ENCODE results near the gene C8B. TPM values are rescaled to one million over a fixed set of nuclear protein-coding genes. Genes with fewer than 3 reads are reported as not detected.

Gene C8B
- total RNA-seq, 2 donors from 2014 or later, result not detected

DNA sequence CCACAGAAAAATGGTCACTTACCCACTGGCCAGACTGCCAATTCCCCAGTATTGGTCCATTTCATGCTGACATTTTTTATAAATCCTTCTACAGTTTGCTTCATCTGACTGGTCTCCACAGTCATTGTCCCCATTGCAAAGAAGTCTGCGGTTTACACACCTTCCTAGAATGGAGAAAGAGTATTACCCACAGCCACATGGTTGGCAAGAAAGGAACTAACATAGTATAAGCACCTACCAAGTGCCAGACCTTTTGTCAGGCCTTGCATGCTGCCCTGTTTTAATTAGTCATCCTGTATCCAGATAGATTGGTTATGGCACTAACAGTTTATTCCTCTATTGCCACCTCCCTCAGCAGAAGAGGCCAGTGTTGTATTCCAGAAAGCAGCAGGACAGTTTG, 11.2 kb downstream of the C8B start:
- intact Hi-C loops (cut with DNase I), result no loop called here
- no peak for DNase-seq (ENCODE audit: low spot score)
- TF ChIP-seq POLR2A (IDR thresholded peaks at IDR 0.05), result no peak
- TF ChIP-seq, protein P1, sequence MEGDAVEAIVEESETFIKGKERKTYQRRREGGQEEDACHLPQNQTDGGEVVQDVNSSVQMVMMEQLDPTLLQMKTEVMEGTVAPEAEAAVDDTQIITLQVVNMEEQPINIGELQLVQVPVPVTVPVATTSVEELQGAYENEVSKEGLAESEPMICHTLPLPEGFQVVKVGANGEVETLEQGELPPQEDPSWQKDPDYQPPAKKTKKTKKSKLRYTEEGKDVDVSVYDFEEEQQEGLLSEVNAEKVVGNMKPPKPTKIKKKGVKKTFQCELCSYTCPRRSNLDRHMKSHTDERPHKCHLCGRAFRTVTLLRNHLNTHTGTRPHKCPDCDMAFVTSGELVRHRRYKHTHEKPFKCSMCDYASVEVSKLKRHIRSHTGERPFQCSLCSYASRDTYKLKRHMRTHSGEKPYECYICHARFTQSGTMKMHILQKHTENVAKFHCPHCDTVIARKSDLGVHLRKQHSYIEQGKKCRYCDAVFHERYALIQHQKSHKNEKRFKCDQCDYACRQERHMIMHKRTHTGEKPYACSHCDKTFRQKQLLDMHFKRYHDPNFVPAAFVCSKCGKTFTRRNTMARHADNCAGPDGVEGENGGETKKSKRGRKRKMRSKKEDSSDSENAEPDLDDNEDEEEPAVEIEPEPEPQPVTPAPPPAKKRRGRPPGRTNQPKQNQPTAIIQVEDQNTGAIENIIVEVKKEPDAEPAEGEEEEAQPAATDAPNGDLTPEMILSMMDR (IDR thresholded peaks at IDR 0.05), result no peak
- TF ChIP-seq POLR2AphosphoS5 (IDR thresholded peaks at IDR 0.05), result no peak
- no peaks in the 10 kb centered on the region for H3K36me3 ChIP-seq
- no peaks in the 10 kb centered on the region for H3K9me3 ChIP-seq
- 93% methylated on average over 1 of the region's 1 CpG for WGBS
- H3K27me3 ChIP-seq (replicated peaks; ENCODE audit: insufficient read depth), result no peaks in the 10 kb centered on the region
- H3K4me3 ChIP-seq, result no peak overlapping the region
- H3K4me1 ChIP-seq (replicated peaks), result no peaks in the 10 kb centered on the region
- no peak overlapping the region for H3K27ac ChIP-seq

DNA sequence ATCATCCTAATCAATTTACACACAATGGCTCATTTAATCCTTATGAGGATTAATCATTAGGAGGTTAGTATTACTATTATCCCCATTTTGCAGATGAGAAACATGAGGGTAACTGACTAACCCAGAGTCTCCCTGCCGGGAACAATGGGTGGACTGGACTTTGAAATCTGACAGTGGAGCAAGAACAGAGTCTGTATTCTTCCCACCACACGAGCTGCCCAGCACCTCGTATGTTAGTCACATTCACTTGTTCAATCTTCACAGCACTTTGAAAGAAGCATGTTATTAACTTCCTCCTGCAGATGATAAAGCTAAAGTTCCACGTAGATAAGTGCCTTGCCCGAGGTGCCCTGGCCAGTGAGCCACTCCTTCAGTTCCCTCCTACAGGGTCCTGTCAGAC, 12.4 kb downstream of the C8B start:
- no peaks in the 10 kb centered on the region for H3K4me1 ChIP-seq (replicated peaks)
- no peak for DNase-seq (ENCODE audit: low spot score)
- no peak overlapping the region for H3K4me3 ChIP-seq
- H3K9me3 ChIP-seq, result no peaks in the 10 kb centered on the region
- no peaks in the 10 kb centered on the region for H3K27me3 ChIP-seq (replicated peaks; ENCODE audit: insufficient read depth)
- TF ChIP-seq POLR2A (IDR thresholded peaks at IDR 0.05), result no peak
- TF ChIP-seq, protein P1 (IDR thresholded peaks at IDR 0.05), result no peak
- TF ChIP-seq POLR2AphosphoS5 (IDR thresholded peaks at IDR 0.05), result no peak
- H3K27ac ChIP-seq, result no peak overlapping the region
- WGBS, result 78% methylated on average over 5 of the region's 5 CpGs
- intact Hi-C loops (cut with DNase I), result no loop called here
- H3K36me3 ChIP-seq, result no peaks in the 10 kb centered on the region

DNA sequence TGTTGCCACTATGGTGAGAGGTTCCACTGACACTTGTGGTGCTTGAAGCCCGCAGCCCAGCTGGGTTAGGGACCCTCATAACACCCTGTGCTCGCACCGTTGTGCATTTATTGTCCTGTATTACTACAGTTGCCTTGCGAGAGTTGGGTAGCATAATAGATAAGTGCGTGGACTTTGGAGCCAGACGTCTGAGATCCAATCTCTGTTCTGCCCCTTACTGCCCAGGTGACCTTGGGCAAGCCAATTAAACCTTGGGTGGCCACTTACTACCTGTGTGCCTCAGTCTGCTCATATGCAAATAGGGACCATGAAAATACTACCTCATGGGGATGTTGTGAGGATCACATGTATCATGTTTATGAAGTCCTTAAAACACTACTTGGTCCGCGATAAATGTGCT, 13.3 kb downstream of the C8B start:
- TF ChIP-seq POLR2AphosphoS5 (IDR thresholded peaks at IDR 0.05), result no peak
- 79% methylated on average over 8 of the region's 8 CpGs for WGBS
- Histone ChIP-seq H3K9me3 (no peaks in the 10 kb centered on the region), H3K4me1 (replicated peaks) (no peaks in the 10 kb centered on the region), H3K36me3 (no peaks in the 10 kb centered on the region), H3K27ac (no peak overlapping the region), H3K27me3 (replicated peaks; ENCODE audit: insufficient read depth) (no peaks in the 10 kb centered on the region), H3K4me3 (no peak overlapping the region)
- DNase-seq (ENCODE audit: low spot score), result no peak
- intact Hi-C loops (cut with DNase I), result no loop called here

DNA sequence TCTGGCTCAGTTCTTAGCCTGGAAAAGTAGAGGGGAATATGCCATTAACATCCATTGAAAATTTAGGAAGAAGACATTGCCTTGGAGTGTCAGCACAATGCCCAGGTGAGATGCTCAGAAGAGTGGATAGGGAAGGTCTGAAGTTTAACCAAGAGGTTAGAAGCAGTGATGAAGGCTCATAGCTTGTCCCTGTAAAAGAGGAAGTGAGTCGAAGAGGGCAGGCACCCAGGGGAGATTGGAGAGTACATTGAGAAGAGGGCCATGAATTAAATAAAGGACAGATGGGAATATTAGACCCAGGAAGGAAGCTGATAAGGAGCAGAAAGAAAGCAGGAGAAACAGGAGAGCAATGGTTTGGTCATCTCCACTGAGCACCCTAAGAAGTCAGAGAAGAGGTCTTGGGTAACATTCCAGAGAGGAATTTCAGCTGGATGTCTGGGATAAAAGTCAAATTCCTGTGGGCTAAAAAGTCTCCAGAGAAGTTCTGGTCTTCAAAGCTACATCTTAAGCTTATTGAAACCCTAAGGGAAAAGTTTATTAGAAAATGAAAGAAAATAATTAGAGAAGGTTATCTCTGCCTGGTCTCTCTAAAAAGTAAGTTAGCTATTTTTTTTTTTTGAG, 17.3 kb downstream of the C8B start:
- Histone ChIP-seq H3K36me3 (no peaks in the 10 kb centered on the region), H3K9me3 (no peaks in the 10 kb centered on the region), H3K4me1 (replicated peaks) (no peaks in the 10 kb centered on the region), H3K27ac (no peak overlapping the region), H3K4me3 (no peak overlapping the region), H3K27me3 (replicated peaks; ENCODE audit: insufficient read depth) (no peaks in the 10 kb centered on the region)
- intact Hi-C loops (cut with DNase I), result no loop called here
- no peak for TF ChIP-seq POLR2AphosphoS5 (IDR thresholded peaks at IDR 0.05)
- TF ChIP-seq, protein P1 (IDR thresholded peaks at IDR 0.05), result no peak
- no peak for TF ChIP-seq POLR2A (IDR thresholded peaks at IDR 0.05)
- WGBS, result 76% methylated on average over 1 of the region's 1 CpG
- no peak for DNase-seq (ENCODE audit: low spot score)

DNA sequence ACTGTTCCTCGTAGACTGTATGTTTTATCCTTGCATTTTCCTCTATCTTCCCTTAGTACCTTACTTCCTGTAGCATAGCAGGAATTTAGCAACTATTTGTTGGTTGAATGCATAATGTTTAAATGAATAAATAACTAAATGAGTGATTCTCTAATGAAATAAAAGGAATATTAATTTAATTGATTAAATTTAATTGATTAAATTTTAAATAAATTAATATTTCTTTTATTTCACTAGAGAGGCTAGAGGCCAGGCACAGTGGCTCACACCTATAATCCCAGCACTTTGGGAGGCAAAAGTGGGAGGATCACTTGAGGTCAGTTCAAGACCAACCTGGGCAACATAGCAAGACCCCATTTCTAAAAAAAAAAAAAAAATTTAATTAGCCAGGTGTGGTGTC, 25.8 kb downstream of the C8B start:
- H3K4me3 ChIP-seq, result no peak overlapping the region
- no peaks in the 10 kb centered on the region for H3K9me3 ChIP-seq
- H3K27ac ChIP-seq, result no peak overlapping the region
- no peaks in the 10 kb centered on the region for H3K27me3 ChIP-seq (replicated peaks; ENCODE audit: insufficient read depth)
- DNase-seq (ENCODE audit: low spot score), result no peak
- H3K36me3 ChIP-seq, result no peaks in the 10 kb centered on the region
- no peaks in the 10 kb centered on the region for H3K4me1 ChIP-seq (replicated peaks)
- WGBS, result 0% methylated on average over 1 of the region's 1 CpG
- TF ChIP-seq, protein P1 (IDR thresholded peaks at IDR 0.05), result no peak
- TF ChIP-seq POLR2A (IDR thresholded peaks at IDR 0.05), result no peak
- no peak for TF ChIP-seq POLR2AphosphoS5 (IDR thresholded peaks at IDR 0.05)
- intact Hi-C loops (cut with DNase I), result no loop called here

Measured in prostate gland (tissue), 2 donors.